ENCODE measurements around the gene DOCK2. TPM values are rescaled to one million over a fixed set of nuclear protein-coding genes. Genes with fewer than 3 reads are reported as not detected.

DOCK2 gene
- total RNA-seq, 1 experiment from 2014 or later: 4.6 TPM

GRCh38 chr5:169767938-169768337 is 130.9 kb downstream of the DOCK2 start (continued):
- TF ChIP-seq PRDM15 (CRISPR knock-in tag; IDR thresholded peaks at IDR 0.05) (no peak), NFYB (CRISPR knock-in tag; conservative IDR thresholded peaks at IDR 0.05; ENCODE audit: low read depth) (peak; percentile 45; the same call in 1 of the 2 replicates), CREM (CRISPR knock-in tag; IDR thresholded peaks at IDR 0.05) (no peak), NR2C2 (CRISPR knock-in tag; IDR thresholded peaks at IDR 0.05) (no peak), SOX15 (CRISPR knock-in tag; IDR thresholded peaks at IDR 0.05) (no peak), NFATC4 (CRISPR knock-in tag; IDR thresholded peaks at IDR 0.05) (no peak), E2F5 (CRISPR knock-in tag; IDR thresholded peaks at IDR 0.05) (no peak), RORB (CRISPR knock-in tag; IDR thresholded peaks at IDR 0.05) (no peak), TP53 (CRISPR knock-in tag; IDR thresholded peaks at IDR 0.05) (no peak), ZNF232 (CRISPR knock-in tag; IDR thresholded peaks at IDR 0.05) (no peak), TEAD1 (CRISPR knock-in tag; IDR thresholded peaks at IDR 0.05) (no peak), JAZF1 (CRISPR knock-in tag; IDR thresholded peaks at IDR 0.05) (no peak), MAX (CRISPR knock-in tag; IDR thresholded peaks at IDR 0.05) (no peak), ZBTB43 (CRISPR knock-in tag; IDR thresholded peaks at IDR 0.05) (no peak), USF2 (CRISPR knock-in tag; IDR thresholded peaks at IDR 0.05) (peak; percentile 43; the same call in 1 of the 2 replicates), ARID4B (CRISPR knock-in tag; IDR thresholded peaks at IDR 0.05; ENCODE audit: borderline replicate concordance) (no peak)

- ATAC-seq (peak; percentile 62), DNase-seq (ENCODE audit: low spot score) (no peak)
- H3K27me3 Mint-ChIP-seq (ENCODE audit: low read depth): no peaks in the 10 kb centered on the region
- no peak overlapping the region for H3K4me3 Mint-ChIP-seq
- H3K27ac Mint-ChIP-seq: no peak overlapping the region
- H3K9me3 Mint-ChIP-seq: peaks cover 6% of the 10 kb centered on the region
- H3K36me3 Mint-ChIP-seq: no peaks in the 10 kb centered on the region
- peaks cover 21% of the 10 kb centered on the region for H3K4me1 Mint-ChIP-seq
- ChIA-PET CTCF (interaction anchor here (1.4 kb wide), 1 partner anchor 212 kb away, joined by 3 read pairs; the partner anchor contains the start of gene INSYN2B), POLR2A (interaction anchor here (1.2 kb wide), 1 partner anchor 104 kb away, joined by 4 read pairs; no protein-coding TSS in a partner anchor)
- TF ChIP-seq USF2 (CRISPR knock-in tag; IDR thresholded peaks at IDR 0.05): no peak
- no peak for TF ChIP-seq SOX15 (CRISPR knock-in tag; IDR thresholded peaks at IDR 0.05)
- TF ChIP-seq CREB1 (CRISPR knock-in tag; IDR thresholded peaks at IDR 0.05): no peak
- no peak for TF ChIP-seq STAT6 (CRISPR knock-in tag; conservative IDR thresholded peaks at IDR 0.05; ENCODE audit: low read depth)
- no peak for TF ChIP-seq NR1H2 (CRISPR knock-in tag; IDR thresholded peaks at IDR 0.05)
- TF ChIP-seq ZNF423 (CRISPR knock-in tag; IDR thresholded peaks at IDR 0.05): no peak
- TF ChIP-seq ZBTB21 (CRISPR knock-in tag; IDR thresholded peaks at IDR 0.05; ENCODE audit: borderline replicate concordance): no peak
- TF ChIP-seq PRRX2 (CRISPR knock-in tag; IDR thresholded peaks at IDR 0.05): no peak
Observed at GRCh38 chr5:169768416-169768815, 131.3 kb downstream of the DOCK2 start.

Measured in WTC11 (cell line).